Activated T-cell treated with anti-CD3 and anti-CD28 coated beads, Interleukin-2, amount 50 U/mL, for 24 hours (primary cell): ENCODE data around the gene IGF2BP1.

Experiments used
- DNase-seq: peaks from one replicate; pipeline ENCODE4 v3.0.0-alpha.2; 2020
- H3K27ac Mint-ChIP-seq: 2 replicates; pipeline ENCODE4 v1.8.0; 2020; ENCODE audit warnings: mild to moderate bottlenecking, mixed read lengths
- H3K27me3 Mint-ChIP-seq: 2 replicates; pipeline ENCODE4 v1.8.0; 2020; ENCODE audit warnings: mixed read lengths
- H3K36me3 Mint-ChIP-seq: 2 replicates; pipeline ENCODE4 v1.8.0; 2020; ENCODE audit warnings: low read depth, mixed read lengths
- H3K4me1 Mint-ChIP-seq: 2 replicates; pipeline ENCODE4 v1.8.0; 2020; ENCODE audit warnings: low read depth, mixed read lengths
- H3K4me3 Mint-ChIP-seq: 2 replicates; pipeline ENCODE4 v1.8.0; 2020; ENCODE audit warnings: mild to moderate bottlenecking, moderate library complexity, mixed read lengths
- H3K9me3 Mint-ChIP-seq: 2 replicates; pipeline ENCODE4 v1.8.0; 2020; ENCODE audit warnings: mixed read lengths

Gene IGF2BP1

DNA sequence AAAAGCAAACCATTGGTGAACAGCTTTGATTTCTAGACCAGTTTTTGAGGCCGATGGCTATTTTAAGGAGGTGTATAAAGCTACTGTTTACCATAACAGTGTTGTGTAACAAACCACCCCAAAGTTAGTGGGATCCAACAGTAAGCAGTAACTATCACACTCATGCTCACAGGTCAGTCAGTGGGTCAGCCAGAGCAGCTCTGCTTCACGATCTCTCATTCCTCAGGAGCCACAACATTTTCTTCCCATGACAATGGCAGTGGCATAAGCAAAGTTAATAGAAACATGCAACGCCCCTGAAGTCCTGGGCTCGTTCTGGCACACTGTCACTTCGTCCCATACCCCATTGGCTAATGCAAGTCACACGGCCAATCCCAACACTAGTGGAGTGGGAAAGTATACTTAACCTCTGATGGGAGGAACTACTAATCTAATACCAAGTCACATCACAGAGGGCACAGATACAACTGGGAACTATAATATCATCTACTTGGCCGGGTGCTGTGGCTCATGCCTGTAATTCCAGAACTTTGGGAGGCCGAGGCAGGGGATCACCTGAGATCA, 107.4 kb downstream of the IGF2BP1 start:
- H3K4me1 Mint-ChIP-seq, result peaks cover 3% of the 10 kb centered on the region
- H3K27ac Mint-ChIP-seq, result no peak overlapping the region
- H3K36me3 Mint-ChIP-seq, result no peaks in the 10 kb centered on the region
- no peak overlapping the region for H3K4me3 Mint-ChIP-seq
- no peak for DNase-seq
- no peaks in the 10 kb centered on the region for H3K9me3 Mint-ChIP-seq
- peaks cover 3% of the 10 kb centered on the region for H3K27me3 Mint-ChIP-seq
